ENCODE data around the gene LRRC74B.
"Not testable (repeated sequence)": the region's sequence is repeated elsewhere in the genome, so short reads cannot be mapped to it uniquely, and the experiment has no call there.

Gene LRRC74B

GRCh38 chr22:21055880-21056319 lies 10.2 kb downstream of the LRRC74B start:
- DNase-seq, result no peak

- not testable (repeated sequence) for DNase-seq
These were observed 14.6 kb downstream of the LRRC74B start for GRCh38 chr22:21060363-21060762.

- DNase-seq, result not testable (repeated sequence)
These were observed 16.0 kb downstream of the LRRC74B start for GRCh38 chr22:21061660-21062321.

GRCh38 chr22:21064425-21064824 lies 18.7 kb downstream of the LRRC74B start:
- DNase-seq, result not testable (repeated sequence)

GRCh38 chr22:21064917-21065864 lies 19.4 kb downstream of the LRRC74B start:
- no peak for DNase-seq

GRCh38 chr22:21067075-21067900 lies 21.5 kb downstream of the LRRC74B start:
- no peak for DNase-seq

- no peak for DNase-seq
These were observed 22.3 kb downstream of the LRRC74B start for GRCh38 chr22:21067901-21068680.

- DNase-seq, result no peak
These were observed 23.0 kb downstream of the LRRC74B start for GRCh38 chr22:21068681-21069276.

- DNase-seq, result no peak
These were observed 23.6 kb downstream of the LRRC74B start for GRCh38 chr22:21069375-21069774.

GRCh38 chr22:21070690-21071615 lies 25.2 kb downstream of the LRRC74B start:
- no peak for DNase-seq

GRCh38 chr22:21071796-21072195 lies 26.1 kb downstream of the LRRC74B start:
- not testable (repeated sequence) for DNase-seq

- DNase-seq, result no peak
These were observed 27.3 kb downstream of the LRRC74B start for GRCh38 chr22:21073023-21073422.

- DNase-seq, result no peak
These were observed 27.7 kb downstream of the LRRC74B start for GRCh38 chr22:21073482-21073881.

- DNase-seq, result no peak
These were observed 28.5 kb downstream of the LRRC74B start for GRCh38 chr22:21074102-21074715.

GRCh38 chr22:21075516-21076138 lies 29.9 kb downstream of the LRRC74B start:
- no peak for DNase-seq

GRCh38 chr22:21076912-21077625 lies 31.3 kb downstream of the LRRC74B start:
- DNase-seq, result no peak

- no peak for DNase-seq
These were observed 32.2 kb downstream of the LRRC74B start for GRCh38 chr22:21077884-21078508.

GRCh38 chr22:21078916-21079315 lies 33.2 kb downstream of the LRRC74B start:
- no peak for DNase-seq

GRCh38 chr22:21079493-21079892 lies 33.7 kb downstream of the LRRC74B start:
- no peak for DNase-seq

All from NCI-H510A treated with DMSO at 0.1 percent for 48 hours (cell line).